HG02759 (cell line): ENCODE results near the gene SLC1A7.

Experiments used
- ATAC-seq: cut with Tn5 transposase; IDR thresholded peaks from one replicate; pipeline ENCODE4 v1.9.1; 2021; ENCODE audit warnings: mild to moderate bottlenecking, moderate library complexity; ENCODE audit not compliant: unreplicated experiment

The SLC1A7 gene

DNA sequence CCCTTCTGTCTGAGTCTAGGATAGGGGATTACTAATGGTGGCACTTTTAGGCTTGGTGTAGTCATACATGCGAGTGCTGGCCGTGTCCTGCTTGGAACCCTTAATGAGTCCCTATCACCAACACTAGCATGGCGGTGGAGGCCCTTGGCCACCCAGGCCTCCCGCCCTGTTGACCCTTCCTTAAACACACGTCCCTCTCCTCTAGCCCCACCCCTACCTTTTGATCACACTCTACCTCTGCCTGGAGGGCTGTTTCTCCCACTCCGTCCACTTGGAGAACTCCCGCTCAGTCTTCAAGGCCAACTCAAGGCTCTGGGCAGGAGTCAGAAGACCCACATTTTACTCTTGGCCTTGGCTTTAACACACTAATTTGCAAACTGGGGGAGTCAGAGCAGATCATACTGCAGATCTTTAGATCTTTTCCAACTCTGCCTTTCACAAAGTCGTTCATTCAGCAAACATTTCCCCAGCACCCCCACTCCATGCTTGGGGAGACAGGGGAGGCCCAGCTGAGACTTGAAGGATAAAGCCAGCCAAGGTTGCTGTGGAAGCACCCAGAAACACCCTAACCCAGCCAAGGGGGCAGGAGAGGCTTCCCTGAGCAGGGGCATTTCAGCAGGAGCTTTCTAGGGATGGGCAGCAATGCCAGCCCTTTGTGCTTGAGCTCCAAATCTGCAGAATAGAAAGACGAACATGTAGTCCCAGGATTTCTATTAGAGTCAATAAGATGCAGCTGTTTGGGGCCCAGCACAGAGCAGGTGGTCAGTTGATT is 78.5 kb downstream of the SLC1A7 start:
- no peak for ATAC-seq

DNA sequence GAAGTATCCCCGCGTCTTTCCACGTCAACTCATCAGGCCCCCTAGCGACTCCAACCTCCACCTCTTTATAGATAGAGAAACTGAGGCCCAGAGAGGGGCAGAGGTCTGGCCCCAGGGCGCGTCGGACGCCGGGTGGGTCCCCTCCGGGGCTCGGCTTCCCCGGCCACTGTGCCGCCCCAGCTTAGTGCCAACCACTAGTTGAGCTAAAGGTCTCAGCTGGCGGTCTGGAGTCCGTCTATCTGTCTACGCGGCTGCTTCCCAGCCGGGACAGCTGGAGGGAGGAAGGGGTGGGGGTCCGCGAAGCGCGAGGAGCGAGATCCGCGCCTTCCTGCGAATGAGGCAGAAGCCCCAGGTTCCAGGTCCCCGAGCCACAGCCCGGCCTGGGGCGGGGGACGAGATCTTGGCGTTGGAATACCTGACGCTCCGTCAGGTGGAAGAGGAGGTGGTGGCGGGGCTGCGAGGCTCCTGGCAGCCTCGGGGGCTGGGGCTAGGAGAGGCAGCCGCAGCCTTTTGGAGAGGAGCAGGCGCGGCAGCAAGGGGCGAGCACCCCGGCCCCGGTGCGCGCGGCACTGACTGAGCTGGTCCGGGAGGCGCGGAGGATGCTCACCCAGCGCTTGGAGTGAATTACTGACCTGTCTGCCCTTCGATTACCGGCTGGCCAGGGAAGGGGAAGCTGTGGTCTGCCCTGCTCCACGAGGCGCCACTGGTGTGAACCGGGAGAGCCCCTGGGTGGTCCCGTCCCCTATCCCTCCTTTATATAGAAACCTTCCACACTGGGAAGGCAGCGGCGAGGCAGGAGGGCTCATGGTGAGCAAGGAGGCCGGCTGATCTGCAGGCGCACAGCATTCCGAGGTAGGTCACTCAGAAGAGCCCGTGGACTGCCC is 79.5 kb downstream of the SLC1A7 start:
- ATAC-seq = no peak

DNA sequence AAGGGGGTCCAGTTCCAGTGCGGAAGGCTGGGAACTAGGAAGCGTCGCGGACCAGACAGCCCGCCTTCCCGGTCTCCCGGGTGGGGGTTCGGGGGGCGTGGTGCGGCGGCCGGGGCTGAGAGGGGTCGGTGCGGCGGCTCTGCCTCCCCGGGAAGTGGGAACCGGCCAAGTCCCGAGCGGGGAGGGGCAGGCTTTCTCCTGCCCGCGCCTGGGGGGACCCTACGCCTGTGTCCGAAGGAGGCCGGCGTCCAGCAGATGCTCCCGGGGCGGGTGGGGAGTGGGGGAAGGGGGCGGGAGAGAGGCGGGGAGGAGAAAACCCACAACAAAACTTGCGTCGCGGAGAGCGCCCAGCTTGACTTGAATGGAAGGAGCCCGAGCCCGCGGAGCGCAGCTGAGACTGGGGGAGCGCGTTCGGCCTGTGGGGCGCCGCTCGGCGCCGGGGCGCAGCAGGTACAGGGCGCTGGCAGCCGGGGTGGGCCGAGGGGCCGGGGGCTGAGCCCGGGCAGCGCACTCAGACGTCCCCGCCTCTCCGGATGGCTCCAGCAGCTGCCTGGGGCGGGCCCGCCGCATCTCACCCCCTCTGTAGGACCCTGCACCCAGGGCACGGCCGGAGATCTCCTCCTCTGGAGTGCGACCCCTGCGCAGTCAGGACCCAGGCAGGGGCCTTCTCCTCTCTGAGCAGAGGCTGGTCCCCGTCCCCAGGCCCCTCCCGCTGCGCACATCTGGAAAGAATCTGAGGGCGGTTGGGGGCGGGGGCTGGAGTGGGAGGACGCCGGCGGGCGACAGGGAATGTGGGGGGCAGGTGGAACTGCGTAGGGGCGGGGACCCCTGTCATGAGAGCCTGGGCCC is 80.4 kb downstream of the SLC1A7 start, which contains the start of gene PODN:
PODN (plus strand) TSS at position 355 of the 849 bp plus-strand sequence. CDS start 7,643 bp downstream, outside the sequence.
- no peak for ATAC-seq

DNA sequence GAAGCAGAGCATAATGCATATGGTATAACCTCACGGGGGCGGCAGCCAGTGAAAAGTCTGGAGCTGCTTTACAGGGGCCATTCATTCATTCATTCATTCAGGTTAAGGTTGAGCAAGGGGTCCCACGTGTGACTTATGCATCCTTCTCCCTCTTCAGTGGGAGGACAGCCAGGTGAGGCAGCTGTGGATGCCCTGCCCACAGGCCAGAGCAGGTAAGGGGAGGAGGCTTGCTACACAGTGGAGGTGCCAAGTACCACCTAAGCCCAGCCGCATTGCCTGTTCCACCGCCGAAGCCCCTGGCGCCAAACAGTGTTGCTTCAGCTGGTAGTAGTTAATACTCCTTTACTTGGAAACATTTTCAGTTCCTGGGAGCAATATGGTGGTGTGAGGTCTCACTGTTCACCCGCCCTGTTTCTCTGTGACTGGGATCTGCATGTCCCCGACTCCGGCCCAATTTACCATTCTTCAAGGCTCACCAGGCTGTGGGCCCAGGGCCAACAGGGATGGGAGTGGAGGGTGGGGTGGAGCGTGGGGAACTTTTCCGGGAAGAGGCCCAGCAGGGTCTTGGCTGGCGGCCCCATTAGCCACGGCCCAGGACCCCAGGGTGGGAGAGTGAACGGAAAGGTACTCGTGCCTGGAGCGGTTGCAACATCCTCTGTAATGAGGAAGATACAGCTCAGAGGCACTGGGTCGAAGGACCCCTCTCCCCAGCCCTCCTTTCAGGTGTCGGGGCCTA is 81.1 kb downstream of the SLC1A7 start:
- ATAC-seq = no peak

DNA sequence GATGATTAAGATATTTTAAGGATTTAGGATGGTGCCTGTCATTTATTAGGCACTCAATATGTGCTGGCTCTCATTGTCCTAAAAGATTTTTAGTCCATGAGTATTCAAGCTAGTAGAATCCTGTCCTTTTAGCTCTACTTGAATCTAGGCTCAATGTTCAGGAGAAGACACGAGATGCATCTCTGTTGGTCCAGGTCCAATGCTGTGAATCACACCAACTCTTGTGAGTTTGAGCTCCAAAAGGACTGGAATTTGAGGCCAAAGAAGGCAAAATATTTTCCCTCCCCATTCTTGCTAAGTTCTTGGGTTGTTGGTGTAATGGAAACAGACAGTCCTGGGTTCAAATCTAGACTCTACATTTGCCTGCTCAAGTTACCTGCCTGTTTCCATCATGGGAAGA is 81.9 kb downstream of the SLC1A7 start:
- ATAC-seq = no peak

DNA sequence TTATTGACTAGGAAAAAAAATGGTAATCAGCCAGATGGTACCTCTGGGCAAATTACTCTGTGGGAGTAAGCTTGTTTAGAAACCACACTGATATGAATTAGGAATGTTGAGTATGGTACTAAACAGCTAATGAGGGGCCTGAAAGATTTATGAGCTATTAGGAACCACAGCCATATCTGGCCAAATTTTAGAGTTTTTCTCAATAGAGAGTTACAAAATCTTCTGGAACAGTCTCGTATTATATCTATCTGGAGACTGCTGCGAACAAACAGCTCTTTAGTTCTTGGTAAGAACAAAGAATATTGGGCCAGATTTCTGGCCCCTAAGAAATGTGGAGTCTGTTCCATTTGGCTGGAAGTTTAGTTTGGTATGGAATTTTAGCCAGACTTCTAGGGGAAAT is 85.3 kb downstream of the SLC1A7 start:
- no peak for ATAC-seq

DNA sequence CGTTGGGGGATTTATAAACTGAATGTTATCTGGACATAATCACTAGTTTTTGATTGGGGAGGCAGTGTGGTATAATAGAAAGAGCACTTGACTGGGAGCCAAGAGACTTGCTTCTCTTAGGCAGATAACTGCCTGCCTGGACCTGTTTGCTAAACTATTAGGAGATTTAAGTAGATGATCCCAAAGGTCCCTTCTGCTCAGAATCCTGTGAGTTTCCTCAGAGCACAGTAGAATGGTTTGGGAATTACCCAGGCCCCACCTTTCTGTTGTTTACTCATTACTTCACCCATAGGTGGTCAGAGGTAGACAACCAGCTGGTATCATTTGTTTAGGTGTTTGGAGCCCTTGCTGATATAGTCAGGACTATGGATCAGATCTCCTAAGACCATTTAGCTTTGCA is 90.8 kb downstream of the SLC1A7 start:
- ATAC-seq = no peak

DNA sequence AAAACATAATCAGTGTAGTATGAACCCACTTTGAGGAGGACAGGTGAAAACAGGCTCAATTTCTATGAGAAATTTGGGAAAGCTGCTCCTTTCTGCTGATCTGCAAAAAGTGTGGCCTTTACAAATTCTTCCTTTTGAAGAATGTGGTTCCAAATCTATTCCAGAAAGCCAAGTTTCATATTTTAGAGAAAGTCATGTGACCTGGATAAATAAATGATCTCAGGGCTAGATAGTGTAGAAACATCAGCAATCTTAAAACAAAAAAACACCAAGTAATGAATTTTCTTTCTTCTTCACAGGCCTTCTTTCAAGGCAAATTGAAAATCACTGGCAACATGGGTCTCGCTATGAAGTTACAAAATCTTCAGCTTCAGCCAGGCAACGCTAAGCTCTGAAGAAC is 92.1 kb downstream of the SLC1A7 start:
- ATAC-seq = no peak

DNA sequence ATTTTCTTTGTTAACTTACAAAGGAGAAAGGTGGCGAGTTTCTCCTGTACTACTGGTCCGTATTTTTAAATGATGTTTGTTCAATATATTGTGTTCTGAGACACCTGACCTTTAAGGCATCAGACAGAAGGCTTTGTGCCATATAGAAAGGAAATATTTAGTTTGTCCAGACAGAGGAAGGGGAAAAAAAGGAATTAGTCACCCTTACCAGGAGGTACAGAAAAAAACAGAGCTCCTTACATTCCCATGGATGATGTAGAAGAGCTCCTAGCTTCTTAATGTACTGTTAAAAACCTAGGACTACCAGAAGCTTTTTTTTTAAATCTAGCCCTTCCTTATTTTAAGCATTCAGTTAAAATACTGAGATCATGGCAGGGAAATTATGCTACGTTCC is 92.9 kb downstream of the SLC1A7 start:
- no peak for ATAC-seq

DNA sequence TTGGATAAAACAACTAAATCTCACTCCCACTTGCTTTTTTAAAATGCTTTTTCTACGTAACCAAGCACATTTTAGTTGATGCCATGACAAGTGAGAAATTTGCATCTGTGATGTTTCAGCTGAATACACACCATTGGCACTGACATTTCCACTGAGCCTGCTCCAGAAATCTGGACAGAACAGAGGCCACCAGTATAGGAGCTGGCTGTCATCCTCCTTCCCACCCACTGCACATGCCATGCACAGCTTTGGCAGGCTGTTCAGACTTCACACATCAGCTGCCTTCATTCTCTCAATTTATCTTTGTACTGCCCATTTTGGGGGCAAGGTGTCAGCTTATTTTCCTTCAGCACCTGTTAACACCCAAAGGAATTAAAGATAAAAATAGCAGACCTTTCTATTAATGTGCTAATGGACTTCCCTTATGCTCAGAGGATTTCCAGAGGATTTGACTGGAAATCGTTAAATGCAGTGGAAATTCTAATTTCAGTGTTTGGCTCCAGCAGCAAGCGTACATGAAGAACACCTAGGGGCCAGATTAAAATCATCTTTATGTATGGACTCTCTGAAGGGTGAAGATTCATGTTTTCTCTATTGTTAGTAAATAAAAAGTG is 93.4 kb downstream of the SLC1A7 start:
- ATAC-seq = no peak

DNA sequence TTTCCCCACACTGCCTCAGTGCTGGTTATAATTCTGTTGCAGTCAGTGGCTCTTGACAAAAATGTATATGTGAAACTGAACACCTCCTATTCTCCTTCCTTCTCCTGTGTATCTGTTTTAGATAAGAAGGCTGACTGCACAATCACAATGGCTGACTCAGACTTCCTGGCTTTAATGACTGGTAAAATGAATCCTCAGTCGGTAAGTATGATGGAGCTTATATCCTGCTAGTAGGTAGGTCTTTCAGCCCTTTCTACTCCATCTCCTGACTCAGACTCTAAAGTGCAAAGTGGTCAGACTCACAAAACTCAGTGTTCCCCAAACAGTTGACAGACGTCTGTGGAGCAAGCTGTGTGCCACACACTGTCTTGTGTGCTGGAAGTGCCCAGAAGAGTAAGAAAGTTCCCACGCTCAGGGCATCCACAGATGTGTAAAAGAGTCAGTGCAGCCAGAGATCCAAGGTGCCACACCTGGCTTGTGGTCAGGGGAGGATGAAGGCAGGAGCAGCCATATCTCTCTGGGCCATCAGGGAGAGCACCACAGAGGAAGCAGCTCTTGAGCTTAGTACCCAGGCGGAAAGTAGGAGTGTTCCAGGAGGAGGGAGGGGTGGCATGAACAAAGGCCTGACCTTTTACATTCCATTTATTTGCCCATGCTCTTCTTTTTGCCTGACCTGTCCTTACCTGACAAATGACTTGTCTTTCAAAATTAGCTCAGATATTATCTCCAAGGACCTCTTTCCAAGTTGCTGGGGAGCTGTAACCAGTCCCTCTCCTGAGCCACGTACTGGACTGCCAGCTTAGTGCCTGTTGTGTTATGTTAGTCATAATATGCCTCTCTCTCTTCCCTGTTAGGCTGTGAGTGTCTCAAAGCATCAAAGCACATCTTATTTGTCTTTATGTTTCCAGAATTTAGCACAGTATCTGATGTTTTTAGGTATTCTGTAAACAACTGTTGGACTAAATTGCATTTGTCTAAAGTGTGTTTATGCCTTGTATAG is 94.4 kb downstream of the SLC1A7 start:
- no peak for ATAC-seq

DNA sequence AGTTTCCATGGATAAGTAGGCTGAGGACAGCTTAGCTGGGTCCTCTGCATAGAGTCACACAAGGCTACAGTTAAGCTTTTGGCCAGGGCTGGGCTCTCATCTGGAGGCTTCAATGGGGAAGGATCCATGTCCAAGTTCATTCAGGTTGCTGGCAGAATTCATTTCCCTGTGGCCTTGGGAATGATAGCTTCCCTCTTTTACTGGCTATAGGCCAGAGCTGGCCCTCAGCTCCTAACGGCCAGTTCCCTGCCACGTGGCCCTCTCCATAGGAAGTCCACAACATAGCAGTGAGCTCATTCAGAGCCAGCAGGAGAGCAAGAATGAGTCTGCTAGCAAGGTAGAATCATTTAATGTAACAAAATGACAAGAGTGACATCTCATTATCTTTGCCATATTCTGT is 95.5 kb downstream of the SLC1A7 start:
- no peak for ATAC-seq

DNA sequence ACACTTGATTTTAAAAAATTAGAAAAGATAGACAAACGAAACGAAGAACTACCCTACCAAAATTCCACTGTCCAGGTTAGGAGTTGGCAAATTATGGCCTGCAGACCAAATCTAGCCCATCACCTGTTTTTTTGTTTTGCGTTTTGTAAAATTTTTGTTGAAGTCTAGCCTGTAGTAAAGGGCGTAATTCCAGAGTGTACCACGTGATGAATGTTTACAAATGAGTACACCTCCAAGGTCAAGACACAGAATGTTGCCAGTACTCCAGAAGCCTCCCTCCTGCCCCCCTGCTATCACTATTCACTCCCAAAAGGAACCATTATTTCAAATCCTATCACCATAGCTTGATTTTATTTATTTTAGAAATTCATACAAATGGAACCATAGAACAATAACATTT is 97.5 kb downstream of the SLC1A7 start:
- no peak for ATAC-seq

DNA sequence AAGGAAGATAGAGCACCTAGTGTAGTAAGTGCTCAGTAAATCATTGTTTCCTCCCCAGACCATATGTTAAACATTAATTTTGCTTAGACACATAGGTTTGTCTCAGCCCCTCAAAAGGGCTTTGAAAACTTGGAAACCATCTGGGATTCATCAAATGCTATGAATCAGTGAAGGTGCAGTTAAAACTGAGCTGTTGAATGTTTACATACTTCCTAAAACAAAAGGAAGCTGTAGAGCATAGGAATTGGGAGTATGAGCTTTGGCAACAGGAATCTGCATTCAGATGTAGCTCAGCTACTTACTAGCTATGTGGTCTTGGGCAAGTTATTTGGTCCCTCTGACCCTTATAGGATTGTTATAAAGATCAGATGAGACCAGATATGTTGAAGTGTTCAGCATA is 99.2 kb downstream of the SLC1A7 start:
- ATAC-seq = no peak

DNA sequence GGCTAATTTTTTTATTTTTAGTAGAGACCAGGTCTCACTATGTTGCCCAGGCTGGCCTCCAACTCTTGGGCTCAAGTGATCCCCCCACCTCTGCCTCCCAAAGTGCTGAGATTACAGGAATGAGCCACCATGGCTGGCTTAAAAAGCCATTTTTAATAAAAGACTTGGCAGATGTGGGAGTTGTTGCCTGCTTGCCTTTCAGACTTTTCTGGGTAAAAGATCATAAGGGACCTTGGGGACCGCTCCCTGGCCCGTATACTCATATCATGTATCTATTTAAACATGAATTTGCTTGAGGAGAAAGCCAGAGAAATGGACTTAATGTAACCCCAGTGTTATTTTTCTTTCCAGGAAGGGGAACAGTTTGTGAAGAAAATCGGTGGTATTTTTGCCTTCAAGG is 103.9 kb downstream of the SLC1A7 start:
- ATAC-seq = no peak
